Fibroblast of skin of left quadriceps (primary cell): Measurements from ENCODE around the gene ARHGAP31.
"Not testable (repeated sequence)": the region's sequence is repeated elsewhere in the genome, so short reads cannot be mapped to it uniquely, and the experiment has no call there.

ENCODE experiments used
- DNase-seq, 2 experiments: peaks; one replicate each; pipeline ENCODE4 v3.0.0-alpha.2; 2013; ENCODE audit warnings: low read depth in 2 of 2

ARHGAP31 gene

DNA sequence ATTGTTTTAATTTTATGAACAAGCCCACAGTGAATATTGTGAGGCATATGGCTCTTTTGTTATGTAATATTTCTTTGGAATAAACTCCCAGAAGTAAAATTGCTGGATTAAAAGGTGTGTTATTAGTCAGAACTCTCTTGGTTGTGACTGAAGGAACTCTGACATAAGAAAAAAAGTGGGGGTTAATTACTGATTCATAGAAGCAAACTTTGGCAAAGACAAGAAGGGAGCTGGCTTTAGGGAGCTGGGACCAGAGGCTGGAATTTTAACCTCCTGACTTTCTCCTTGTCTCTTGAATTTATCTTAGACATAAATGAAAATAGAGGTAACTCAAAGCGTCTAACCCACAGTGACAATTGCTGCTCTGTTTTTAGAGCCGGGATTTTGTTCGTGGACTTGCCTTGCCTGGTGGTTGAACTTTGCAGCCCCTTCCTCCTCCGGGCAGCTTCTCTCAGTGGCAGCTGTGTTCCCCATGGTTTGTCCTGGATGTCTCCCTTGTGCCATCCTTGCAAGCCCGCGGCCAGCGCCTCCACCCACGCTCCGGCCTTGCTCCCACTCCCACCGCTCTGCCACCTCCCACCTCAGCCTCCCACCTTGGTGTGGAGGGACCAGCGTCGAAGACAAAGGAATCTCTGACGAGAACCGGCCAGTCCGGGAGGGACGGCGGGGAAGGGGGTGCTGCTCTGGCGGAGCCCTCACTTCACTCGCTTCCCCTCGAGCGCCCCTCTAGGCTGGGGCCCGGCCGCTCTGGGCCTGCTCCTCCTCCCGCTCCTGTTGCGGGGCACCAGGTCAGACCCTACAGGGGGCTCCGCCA lies 28.0 kb downstream of the ARHGAP31 start:
- DNase-seq: no peak

DNA sequence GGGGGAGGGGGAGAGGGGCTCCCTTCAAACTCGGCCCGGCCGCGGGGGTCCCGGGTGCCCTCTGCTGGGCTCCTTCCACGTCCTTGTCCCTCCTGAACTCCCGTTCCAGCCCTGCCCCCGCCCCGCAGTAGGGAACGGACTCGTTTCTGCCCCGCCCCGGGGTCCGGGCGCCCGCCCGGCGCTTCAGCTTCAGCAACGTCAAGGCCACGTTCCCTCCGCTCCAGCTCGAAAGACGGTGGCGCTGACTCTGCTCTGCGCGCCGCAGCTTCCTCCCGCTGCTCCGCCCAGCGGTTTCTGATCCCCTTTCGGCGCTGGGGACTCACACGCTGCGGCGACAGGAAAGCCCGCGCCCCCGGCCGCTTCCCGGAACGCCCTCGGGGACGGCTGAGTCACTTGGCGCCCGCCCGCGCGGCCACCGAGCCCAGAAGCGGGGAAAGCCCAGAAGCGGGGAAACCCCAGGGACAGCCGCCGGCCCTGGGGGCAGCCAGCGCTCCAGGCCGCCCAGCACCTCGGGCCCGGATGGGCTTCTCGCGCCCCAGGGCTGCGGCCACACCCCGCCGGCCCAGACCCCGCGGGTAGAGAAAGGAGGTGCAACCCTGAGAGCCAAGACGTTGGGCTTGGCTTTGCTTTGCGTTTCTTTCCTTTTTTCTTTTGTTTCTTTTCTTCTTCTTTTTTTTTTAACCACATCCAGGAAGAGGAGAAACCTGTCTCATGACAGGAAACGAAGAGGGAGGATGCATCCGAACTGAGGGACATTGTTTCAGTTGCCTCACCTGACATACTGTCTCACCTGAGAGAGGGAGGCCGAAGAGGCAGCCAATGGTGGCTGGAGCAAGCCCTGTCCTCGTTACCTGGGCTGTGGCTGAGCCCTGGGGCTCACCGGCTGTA lies 28.9 kb downstream of the ARHGAP31 start:
- DNase-seq: peak in 1 of 2 experiments; percentile 51

DNA sequence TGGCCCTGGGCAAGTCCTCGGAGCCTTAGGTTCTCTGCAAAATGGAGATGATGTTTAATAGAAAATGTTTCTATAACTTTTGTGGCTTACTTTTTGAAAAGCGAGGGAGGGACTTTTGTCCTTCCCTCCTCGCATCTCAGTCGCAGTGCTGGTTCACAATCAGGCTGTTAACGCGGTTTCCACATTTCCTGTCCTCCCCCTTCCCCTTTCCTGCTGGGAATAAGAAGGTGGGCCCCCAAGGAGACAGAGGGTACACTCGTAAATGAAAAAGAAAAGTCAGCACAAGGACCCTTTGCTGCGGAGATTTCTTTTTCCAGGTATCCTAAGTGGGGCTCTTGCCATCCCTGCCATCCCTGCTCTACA lies 29.5 kb downstream of the ARHGAP31 start:
- no peak for DNase-seq

DNA sequence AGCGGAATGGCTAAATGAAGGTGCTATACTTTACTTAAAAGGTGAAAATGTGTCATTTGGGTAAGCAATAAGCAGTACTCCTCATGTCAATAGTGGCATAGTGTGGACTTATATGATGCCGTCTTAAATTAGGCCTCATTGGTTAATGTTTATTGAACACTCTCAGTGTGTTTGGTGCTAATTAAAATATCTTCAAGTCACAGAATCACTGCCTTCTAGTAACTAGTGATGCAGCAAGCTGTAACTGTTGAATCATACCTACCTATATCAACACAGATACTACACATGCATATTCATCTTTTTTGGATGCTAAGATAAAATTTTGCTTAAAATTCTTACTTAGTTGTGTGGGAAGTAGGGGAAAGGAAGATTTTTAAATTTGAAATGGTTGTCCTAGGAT lies 30.7 kb downstream of the ARHGAP31 start:
- no peak for DNase-seq

DNA sequence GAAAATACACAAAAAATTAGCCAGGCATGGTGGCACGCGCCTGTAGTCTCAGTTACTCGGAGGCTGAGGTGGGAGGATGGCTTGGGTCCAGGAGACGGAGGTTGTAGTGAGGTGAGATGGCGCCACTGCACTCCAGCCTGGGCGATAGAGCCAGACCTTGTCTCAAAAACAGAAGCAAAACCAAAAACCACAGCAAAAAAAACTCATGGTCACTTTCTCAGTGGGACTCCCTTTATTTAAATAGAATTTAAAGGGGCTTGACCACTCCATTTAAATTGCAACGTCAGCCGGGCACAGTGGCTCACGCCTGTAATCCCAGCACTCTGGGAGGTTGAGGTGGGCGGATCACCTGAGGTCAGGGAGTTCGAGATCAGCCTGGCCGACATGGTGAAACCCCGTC lies 32.8 kb downstream of the ARHGAP31 start:
- DNase-seq: no peak

DNA sequence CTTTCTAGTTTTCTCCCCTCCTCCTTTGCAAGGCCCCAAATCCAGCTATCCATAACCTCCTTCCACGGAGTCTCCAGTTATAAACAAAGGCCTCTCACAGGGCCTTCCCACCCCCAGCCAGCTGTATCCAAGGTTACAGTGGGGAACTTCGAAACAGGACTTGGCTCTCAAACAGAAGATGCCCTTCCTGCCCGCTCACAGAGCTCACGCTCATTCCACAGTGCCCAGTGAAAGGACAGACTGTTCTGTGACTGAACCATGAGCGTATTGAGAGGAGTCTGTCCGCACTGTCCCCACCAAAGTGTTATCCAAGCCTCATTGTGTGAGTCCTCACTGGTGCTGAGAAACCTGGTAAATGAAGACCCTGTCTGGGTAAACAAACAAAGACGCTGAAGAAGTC lies 35.4 kb downstream of the ARHGAP31 start:
- no peak for DNase-seq

DNA sequence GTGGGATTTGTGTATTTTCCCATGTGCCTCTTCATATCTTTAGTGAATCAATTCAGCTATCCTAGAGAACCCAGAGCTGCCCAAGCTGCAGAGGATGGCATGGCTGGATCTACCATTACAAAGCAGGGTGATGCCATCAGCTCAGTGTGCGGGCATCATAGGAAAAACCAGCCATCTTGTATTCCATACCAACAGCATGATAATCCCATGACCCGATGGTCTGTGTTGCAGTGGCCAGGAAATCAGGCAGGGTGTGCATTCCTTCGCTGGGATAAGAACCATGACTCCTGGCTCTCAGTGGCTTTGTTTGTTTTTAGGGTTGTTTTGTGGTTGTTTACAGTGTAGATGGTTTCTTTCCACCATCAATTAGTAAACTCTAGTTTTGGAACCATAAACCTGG lies 36.0 kb downstream of the ARHGAP31 start:
- DNase-seq: no peak

DNA sequence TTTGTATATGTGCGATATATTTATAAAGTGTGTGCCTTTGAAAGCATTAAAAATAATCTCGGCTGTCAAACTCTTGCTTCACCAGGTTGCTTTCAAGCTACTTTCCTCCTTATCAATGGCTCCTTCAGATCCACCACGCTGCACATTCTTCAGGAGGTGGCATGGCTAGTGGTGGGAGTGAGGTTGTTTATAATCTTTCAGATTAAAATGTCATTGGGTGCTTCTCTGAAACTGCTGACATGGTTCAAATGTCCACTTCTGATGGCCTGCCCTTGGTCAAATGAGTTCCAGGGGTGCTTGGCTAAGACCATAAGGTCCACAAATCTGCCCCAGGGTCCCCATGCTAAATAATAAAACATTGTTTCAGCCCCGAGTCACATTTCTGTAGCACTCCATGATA lies 36.7 kb downstream of the ARHGAP31 start:
- DNase-seq: no peak

DNA sequence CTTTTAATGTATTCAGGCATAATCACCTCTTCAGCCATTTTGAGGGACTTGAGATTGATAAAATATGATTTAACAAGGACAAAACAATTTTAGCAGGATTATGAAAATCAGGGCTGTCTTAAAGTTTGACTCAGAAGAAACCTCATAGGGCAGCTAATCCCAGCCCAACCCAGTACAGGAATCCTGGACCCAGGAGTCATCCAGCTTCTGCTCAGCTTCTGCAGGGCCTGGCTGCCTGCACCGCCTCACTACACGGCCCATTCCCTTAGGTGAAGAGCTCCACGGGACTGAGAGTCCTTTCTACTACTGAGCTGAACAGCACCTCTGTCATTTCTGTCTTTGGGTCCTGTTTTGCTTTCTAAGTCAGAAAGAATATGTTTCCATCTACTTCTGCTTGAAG lies 37.5 kb downstream of the ARHGAP31 start:
- no peak for DNase-seq

DNA sequence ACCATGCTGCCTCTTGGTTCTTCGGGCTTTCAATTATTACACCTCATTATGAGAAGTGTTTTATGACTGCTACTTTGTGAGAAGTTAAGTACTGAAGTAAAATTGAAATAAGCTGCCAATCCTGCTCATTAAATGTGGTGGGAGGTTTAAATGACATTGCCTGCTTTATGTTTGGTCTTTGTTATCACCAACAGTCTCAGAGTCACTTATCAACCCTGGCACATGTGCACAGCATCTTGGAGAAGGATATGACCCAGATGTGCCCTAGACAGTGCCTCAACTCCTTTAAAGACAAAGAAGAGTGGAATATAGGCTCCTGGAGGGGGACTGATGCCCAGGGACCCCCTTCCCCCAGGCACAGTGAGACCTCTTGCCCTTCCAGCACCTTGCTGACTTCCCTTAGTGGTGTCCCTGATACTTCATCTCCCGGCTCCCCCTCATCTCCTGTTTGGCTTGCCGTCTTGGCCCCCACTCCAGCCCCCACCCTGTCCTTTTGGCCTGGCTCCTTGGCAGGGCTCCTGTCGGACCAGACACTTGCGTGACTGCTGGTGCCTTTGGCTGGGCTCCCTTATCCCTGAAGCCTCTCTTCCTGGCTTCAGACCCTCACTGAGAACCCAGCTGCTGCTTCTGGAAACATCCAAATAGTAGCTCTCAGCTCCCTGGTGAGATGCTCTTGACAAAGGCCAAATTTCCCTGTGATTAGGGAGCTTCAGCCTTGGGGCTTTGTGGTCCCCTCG lies 39.8 kb downstream of the ARHGAP31 start:
- DNase-seq: no peak

DNA sequence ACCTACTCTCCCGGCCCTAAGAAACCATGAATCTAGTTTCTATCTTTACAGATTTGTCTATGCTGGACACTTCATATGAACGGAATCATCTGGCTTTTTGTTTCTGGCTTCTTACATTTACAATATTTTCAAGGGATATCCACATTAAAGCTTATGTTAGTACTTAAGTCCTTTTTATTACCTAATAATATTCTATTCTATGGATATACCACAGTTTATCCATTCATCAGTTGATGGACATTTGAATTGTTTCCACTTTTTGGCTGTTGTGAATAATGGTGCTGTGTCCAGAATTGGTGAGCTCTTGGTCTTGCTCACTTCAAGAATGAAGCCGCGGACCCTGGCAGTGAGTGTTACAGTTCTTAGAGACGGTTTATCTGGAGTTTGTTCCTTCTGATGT lies 42.6 kb downstream of the ARHGAP31 start:
- no peak for DNase-seq

DNA sequence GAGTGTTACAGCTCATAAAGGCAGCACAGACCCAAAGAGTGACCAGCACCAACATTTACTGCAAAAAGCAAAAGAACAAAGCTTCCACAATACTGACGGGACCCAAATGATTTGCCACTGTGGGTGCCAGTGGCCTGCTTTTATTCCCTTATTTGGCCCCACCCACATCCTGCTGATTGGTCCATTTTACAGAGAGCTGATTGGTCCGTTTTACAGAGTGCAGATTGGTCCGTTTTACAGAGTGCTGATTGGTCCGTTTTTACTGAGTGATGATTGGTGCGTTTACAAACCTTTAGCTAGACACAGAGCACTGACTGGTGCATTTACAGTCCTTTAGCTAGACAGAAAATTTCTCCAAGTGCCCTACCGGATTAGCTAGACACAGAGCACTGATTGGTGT lies 43.2 kb downstream of the ARHGAP31 start:
- DNase-seq: not testable (repeated sequence)

DNA sequence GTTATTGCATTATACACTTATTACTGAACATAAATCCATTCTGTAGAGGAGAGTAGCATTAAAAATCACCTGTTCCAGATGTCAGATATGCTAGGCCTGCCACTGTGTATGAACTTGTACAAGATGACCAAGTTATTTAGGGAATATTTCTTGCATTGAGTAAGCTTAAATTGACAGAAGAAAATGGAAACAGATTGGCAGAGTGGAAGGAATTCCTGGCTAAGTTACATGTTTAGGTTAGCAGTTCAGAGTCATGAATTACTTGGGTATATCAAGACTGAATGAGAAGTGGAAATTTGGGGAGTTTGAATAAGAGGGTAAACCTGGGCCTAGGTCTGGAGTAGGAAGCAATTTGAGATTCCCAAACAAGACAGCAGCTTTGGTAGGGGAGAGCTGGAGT lies 44.6 kb downstream of the ARHGAP31 start:
- DNase-seq: no peak

DNA sequence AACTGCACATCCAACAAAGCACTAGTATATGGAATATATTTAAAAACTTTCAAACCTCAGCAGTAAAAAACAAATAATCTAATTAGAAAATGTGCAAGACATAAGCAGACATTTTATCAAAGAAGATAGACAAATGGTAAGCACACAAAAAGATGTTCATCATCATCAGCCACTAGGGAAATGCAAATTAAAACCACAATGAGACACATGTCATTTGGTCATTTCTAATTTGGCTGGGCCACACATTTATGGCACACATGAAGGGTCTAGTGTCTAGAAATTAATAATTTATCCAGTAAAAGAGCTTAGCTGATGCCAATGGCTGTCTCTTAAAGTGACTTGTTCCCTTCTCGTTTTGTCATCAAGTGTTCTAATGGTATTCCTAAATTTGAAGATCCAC lies 45.8 kb downstream of the ARHGAP31 start:
- DNase-seq: no peak

DNA sequence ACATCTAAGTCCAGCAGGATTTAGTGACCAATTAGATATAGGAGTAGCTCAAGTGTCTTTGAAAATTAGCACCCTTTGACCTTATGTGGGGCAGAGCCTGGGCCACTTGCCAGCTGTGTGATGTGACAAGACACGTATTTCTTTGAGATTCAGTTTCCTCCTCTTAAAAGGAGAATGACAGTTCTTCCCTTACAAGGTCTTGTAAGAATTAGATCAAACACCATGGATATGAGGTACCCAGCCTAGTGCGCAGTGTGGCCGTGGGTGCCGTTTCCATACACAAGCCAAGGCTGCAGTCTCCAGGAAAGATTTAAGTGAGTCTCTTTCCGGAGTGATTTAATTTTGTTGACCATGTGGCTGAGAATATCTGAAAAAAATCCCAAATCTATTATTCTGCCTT lies 46.3 kb downstream of the ARHGAP31 start:
- no peak for DNase-seq

DNA sequence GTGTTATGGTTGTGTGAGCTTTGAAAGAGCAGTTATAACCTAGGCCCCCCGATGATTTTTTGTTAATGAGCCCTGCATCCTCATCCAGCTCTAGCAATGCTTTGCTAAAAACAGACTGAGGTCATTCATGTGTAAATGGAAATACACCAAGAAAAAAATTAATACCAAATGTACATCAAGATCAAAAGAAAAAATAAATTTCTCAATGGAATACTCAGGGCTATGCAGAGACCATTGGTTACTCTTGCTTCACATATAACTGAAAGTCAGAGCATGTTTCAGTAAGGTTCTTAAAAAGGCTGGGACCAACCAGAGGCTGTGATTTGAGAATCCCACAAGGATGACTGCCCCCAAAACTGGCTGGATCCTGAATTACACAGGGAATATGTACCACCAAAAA lies 48.0 kb downstream of the ARHGAP31 start:
- peak in 1 of 2 experiments; percentile 34 for DNase-seq

DNA sequence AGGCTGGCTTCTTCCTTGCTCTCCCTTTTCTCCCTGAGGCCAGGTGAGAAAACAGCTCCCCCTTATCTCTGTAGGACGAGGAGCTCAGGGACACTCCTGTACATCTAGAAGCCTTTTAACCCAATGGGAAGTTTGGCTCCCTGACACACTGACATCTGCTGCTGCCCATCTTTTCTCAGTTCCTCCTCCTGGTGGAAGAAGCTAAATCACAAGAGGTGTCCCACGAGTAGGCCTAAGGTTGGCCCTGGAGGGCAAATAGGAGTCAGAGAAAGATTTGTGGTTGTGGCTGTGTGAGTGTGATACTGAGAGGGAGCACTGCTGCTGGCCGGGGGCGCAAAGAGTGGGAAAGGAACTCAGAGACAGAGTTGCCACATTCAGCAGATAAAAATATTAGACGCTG lies 49.5 kb downstream of the ARHGAP31 start:
- no peak for DNase-seq

DNA sequence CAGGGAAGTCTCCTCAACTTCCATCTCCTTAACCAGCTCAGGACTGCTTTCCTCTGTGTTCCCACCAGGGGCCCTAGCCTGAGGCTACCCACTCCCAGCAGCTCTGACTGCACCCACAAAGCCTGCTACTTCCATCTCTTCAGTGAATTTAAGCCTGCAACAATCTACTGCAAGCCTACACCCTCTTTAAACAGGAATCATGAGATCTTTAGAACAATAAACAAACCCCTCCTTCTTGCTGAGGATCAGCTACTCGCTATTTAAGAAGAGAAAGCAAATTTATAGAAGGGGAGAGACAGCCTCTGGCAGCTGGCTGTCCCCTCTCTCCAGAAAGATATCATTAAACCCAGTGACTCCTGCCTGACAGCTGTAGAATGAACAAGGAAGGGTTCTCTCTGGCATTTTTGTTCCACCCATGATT lies 51.9 kb downstream of the ARHGAP31 start:
- no peak for DNase-seq

DNA sequence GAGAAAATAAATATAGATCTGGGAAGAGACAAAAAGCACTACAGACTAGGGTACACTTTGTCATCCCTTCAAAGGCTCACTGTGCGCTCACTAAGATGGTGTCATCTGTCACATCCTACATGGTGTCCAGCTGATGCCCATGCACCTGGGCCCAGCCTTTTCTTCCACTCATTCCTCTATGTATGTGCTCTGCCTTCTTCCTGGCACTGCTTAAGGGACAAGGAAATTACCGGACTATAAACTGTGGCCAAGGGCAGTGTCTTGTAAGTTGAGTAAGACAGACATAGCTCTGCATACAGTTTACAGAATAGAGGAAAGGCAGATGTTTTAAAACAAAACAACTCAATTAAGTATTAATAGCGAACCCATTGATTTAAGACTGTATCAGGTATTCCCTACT lies 52.9 kb downstream of the ARHGAP31 start:
- DNase-seq: no peak

DNA sequence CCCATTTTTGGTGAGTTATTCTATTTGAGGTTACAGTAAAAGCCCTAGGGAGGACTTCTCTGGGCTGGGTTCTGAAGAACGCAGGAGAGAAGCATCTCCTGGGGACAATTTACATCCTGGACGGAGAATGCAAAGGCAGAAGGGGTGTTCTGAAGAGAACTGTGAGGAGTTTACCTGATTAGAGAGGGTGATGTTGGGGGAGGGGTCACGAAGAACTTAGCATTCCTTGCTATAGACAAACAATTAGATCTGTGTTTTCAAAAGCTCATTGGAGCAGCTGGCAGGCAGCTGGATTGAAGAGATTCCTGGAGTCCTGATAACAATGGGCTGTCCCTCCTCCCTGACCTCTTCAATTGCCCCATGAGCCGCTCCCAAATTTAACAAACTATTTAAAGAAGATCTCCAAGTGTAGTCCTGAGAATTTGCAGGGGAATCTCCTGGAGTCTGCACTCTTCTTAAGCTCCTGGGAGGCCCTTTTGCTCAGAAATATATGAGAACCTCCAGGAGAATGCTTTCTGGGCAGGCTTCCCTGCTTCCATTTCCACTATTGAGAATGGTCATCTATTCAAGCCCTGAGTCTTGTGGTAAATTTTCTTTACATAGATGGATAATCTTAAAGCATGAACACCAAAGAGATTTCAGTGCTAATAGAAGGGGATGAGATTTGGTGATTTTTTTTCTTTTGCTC lies 55.3 kb downstream of the ARHGAP31 start:
- no peak for DNase-seq

DNA sequence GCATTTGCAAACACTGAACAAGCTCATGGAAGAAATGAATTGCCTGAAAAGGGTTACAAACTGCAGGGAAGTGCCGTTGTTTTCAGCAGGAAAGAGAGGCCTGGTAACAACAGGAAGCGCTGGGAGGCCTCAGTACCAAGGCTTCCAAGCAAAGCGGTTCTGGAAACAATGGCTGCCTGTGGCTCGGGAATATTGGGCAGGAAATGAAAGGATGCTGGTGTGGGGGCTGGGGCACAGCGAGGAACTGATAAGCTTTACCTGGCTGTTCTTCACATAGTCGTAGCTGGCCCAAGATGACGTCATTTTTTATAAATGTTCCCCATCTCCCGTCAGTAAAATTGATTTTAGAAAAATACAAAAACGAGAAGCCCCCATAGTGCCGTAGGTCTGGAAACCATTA lies 55.9 kb downstream of the ARHGAP31 start:
- no peak for DNase-seq

DNA sequence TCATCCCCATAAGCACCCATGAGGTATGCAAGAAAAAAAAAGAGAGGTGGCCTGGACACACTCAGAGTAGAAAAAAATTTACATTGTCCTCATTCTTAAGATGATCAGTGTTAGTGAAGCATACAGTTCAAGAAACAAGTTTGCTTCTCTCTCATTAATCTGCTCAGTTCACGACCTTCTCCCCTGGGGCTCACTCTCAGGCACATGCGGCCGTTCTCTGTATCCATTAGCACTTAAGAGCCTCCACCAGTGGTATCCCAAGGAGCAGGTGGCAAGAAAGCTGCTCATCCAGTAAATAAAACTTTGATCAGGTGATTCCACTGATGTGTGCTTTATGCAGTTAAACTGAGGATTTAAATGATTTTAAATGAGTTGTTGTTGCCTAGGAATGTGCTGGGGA lies 57.4 kb downstream of the ARHGAP31 start:
- DNase-seq: no peak
